ENCODE results near the gene DUS4L.

GRCh38 chr7:107563775-107564552 lies at the start of gene DUS4L, which contains the start of gene COG5:
- TF ChIP-seq CTCF (IDR thresholded peaks at IDR 0.05) (no peak), POLR2A (IDR thresholded peaks at IDR 0.05) (peak in 1 of 2 donors; percentile 58)

All from sigmoid colon (tissue), 3 donors.